ENCODE data around the gene CNGA4.

The CNGA4 gene, protein sequence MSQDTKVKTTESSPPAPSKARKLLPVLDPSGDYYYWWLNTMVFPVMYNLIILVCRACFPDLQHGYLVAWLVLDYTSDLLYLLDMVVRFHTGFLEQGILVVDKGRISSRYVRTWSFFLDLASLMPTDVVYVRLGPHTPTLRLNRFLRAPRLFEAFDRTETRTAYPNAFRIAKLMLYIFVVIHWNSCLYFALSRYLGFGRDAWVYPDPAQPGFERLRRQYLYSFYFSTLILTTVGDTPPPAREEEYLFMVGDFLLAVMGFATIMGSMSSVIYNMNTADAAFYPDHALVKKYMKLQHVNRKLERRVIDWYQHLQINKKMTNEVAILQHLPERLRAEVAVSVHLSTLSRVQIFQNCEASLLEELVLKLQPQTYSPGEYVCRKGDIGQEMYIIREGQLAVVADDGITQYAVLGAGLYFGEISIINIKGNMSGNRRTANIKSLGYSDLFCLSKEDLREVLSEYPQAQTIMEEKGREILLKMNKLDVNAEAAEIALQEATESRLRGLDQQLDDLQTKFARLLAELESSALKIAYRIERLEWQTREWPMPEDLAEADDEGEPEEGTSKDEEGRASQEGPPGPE

DNA sequence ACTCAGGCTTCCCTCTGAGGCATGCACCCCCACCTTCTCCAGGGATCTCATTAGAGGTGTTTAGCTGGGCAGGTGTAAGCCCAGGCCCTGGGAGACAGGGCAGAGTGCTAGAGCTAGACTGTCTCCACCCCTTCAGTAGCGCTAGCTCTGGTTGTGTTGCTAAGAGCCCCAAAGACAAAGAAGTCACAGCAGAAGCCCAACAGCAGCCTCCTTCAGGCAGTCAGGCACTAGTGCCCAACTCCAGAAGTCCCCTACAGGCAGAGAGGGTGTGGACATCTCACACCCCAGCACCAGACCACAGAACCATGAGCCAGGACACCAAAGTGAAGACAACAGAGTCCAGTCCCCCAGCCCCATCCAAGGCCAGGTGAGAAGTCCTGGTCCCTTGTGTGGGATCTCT is at the start of gene CNGA4:
Gene CNGA4 (plus strand): TSS at position 188 of the 400 bp plus-strand sequence. CDS start 118 bp downstream, at position 306.
- DNase-seq (ENCODE audit: low spot score): no peak

DNA sequence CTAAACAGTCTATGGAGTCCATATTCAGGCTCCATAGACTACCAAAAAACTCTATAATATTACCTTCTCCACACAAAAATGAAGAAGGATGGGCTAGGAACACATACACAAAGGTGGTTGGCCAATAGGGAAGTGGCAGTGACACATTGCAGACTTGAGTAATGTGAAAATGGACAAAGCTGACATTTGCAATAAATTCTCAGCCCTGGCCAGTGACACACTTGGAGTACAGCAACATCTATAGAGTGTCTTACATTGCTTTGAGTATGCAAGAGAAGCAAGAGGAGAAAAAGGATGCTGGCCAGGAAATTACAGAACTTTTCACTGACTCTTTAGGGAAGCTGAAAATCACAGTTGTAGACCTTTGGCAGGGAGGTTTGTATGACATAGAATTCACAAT is 47.1 kb upstream of the CNGA4 start:
- DNase-seq (ENCODE audit: low spot score): no peak

- no peak for DNase-seq (ENCODE audit: low spot score)
Measured at GRCh38 chr11:6194065-6194581, 44.8 kb upstream of the CNGA4 start.

- no peak for DNase-seq (ENCODE audit: low spot score)
Measured at GRCh38 chr11:6196396-6196795, 42.5 kb upstream of the CNGA4 start.

DNA sequence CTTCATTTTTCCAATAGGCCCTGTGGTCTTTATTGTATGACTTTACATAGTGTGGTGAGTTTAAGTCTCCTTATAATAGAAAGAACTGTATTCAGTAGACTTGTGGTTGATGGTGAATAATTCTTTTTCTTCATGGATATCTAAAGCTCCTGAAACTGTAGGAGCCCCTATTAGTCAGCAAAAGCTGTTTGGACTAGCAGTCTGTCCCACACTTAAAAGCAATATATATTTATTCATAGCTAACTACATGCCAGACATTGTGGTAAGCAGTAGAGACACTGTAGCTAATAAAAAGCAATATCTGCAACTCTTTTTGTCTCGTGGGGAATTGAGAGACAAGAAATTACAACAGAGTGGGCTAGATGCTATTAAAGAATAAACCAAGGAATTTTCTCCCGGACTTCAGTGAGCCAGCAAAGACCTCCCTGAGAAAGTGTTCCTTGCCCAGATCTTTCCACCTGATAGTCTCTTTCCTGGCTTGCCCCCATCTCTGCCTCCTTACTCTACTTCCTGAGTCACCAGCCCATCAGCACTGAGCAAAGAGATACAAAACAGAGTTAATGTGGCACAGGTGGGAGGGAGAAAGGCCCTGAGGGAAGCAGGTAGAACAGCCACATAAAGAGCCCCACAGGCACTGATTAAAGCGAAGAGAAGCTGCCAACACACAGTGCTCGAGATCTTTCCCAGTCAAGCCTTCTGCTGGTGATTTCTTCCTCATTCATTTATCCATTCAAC is 41.3 kb upstream of the CNGA4 start:
- no peak for DNase-seq (ENCODE audit: low spot score)

GRCh38 chr11:6199174-6199810 is 39.6 kb upstream of the CNGA4 start, which contains the start of gene OR52W1:
Gene OR52W1 (plus strand): TSS chr11:6199224. CDS start chr11:6199224, 0 bp downstream.
- DNase-seq (ENCODE audit: low spot score): no peak

DNA sequence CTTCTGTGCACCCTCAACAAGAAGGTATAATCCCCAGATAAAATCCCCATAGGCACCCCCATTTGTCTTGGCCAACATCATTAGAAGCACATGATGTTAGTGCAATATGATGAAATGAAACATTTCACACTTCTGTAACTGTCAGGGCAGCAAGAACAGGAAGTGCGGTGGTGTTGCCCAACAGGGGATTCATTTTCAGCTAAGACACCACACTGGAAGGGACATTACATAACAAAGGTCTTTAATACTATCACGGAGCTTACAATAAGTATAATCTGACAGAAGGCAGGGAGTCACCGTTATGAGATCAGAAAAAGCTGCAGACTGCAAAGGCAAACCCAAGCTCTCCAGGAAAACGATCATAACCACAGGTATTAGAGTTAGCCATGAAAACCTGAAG is 37.9 kb upstream of the CNGA4 start:
- DNase-seq (ENCODE audit: low spot score): no peak

- DNase-seq (ENCODE audit: low spot score): no peak
Measured at GRCh38 chr11:6201481-6201880, 37.4 kb upstream of the CNGA4 start.

GRCh38 chr11:6202041-6202440 is 36.8 kb upstream of the CNGA4 start:
- DNase-seq (ENCODE audit: low spot score): no peak

- no peak for DNase-seq (ENCODE audit: low spot score)
Measured at GRCh38 chr11:6203327-6203726, 35.6 kb upstream of the CNGA4 start.

DNA sequence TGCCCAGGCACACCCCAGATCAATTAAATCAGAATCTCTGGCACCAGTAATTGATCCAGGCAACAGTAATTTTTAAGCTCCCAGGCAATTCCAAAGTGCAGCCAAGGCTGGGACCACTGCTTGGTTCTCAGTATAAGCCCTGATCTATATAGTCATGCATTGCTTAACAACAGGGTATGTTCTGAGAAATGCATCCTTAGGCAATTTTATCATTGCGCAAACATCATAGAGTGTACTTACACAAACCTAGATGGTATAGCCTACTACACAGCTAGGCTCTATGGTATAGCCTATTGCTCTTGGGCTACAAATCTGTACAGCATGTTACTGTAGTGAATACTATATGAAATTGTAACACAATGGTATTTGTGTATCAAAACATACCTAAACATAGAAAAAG is 34.2 kb upstream of the CNGA4 start:
- no peak for DNase-seq (ENCODE audit: low spot score)

- no peak for DNase-seq (ENCODE audit: low spot score)
Measured at GRCh38 chr11:6205366-6205765, 33.5 kb upstream of the CNGA4 start, which contains the start of gene C11orf42. Gene C11orf42 (plus strand): TSS chr11:6205557. CDS start chr11:6205616, 59 bp downstream.

DNA sequence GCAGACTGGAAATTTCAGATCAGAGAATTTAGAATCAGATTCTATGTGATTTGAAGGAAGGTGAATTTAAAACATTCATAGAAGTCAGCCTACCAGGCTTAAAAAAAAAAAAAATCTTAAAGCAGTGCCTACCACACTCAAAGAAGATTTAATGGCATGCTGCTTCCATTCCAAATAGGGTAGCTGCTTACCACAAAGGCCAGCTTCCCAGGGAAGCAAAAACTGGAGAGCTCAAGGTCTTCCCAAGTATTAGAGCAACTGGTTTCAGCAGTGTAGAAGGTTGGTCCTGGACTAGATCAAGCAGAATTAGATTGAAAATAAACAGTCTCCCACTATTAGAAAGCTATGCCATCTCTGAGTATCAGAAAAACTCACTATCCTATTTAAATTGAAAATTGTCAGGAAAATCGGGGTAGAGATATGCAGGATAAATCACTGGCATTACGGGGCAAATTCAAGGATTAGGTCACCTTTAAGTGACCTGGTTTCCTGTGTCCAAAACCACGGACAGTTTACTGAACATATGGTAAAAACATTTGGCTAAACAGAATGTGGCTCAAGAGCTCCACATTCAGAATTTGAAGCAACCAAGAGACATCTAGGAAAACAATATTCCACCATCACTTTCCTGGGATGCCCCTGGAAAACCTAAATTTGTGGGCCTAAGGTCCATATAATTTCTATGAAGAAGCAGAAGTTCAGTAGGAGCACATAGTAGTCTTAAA is 32.3 kb upstream of the CNGA4 start:
- DNase-seq (ENCODE audit: low spot score): no peak

GRCh38 chr11:6209801-6210200 is 29.1 kb upstream of the CNGA4 start:
- DNase-seq (ENCODE audit: low spot score): no peak

GRCh38 chr11:6210274-6210955 is 28.5 kb upstream of the CNGA4 start:
- no peak for DNase-seq (ENCODE audit: low spot score)

GRCh38 chr11:6214530-6214929 is 24.4 kb upstream of the CNGA4 start:
- no peak for DNase-seq (ENCODE audit: low spot score)

DNA sequence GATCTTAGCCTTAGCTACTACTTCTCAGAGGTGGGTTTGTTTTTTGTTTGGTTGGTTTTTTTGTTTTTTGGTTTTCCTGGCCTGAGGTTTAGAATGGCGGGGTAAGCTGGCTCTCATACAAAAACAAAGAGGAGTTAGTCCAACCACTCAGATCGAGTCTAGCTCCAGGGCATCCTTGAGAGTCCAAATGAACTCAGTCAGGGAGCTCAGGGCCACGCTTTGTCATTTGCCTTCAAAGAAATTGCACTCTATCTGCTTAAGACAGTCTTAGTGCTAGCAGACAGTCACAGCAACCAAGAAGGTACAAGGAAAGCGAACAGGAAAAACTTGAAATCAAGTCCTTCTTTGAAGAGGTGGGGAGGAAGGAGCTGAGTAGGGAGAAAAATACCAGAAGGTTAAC is 22.4 kb upstream of the CNGA4 start:
- DNase-seq (ENCODE audit: low spot score): no peak

- DNase-seq (ENCODE audit: low spot score): no peak
Measured at GRCh38 chr11:6217722-6218121, 21.2 kb upstream of the CNGA4 start.

DNA sequence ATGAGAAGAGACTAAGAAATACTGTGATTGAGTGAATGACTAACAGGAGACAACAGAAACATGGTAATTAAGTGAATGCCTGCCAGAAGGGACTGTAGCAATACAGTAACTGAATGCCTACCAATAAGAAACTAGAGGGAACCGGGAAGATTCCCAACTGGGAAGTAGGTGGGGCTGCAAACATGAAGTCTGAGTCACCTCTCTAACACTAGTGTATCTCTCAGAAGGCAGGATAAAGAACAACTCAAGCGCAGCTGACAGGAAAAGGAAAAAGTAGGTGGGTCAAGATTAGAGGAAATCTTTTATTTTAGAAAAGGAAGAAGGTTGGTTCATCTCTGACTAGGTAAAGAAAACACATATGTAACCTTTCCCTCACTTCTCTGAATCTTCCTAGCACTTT is 19.5 kb upstream of the CNGA4 start:
- DNase-seq (ENCODE audit: low spot score): no peak

DNA sequence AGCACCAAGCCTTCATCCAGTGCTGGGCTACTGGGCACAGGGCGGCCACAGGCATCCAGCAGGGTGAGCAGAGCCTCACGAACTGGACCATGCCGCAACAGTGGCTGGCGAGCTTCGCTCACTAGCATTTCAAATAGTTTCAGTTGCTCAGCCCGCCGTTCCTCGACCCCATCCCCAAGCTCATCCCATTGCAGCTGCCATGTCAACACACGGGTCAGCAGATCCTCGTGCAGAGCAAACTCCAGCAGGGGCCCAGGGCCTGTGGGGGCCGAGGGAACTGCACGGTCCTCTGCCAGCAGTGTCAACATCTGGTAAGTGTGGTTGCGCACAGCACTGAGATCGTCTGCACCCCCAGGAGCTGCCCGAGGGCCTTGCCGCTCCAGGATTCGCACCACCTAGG is 15.0 kb upstream of the CNGA4 start:
- DNase-seq (ENCODE audit: low spot score): no peak

- DNase-seq (ENCODE audit: low spot score): no peak
Measured at GRCh38 chr11:6224421-6224820, 14.5 kb upstream of the CNGA4 start.

All from D341Med (cell line).